GM21737 (cell line): Measurements from ENCODE around the gene PLEKHA8.
A peak's percentile ranks its signal among the peaks of the same experiment; 100 is the strongest.

Source experiments
- ATAC-seq: cut with Tn5 transposase; IDR thresholded peaks from one replicate; pipeline ENCODE4 v1.9.1; 2021; ENCODE audit warnings: mild to moderate bottlenecking, moderate library complexity; ENCODE audit not compliant: unreplicated experiment

PLEKHA8 gene

DNA sequence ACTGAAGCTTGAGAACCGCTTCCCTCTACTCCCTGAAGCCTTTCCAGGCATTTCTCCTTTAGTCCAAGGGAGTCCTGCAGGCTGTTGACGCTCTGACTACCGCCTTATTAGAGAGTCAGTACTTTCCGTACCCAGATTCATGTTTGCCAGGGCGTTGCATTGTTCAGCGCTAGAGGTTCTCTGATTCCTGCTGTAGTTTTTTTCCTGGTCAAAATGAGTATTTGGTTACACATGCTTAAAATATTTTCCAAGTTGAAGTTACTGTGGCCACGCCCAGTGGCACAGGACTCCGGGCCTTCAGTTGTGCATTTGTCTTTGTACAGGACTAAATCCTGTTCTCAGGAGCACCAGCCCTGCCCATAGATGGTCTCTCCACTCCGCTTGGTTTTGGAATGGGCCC is 114.5 kb downstream of the PLEKHA8 start:
- ATAC-seq, result no peak

- ATAC-seq, result no peak
These were observed 115.6 kb downstream of the PLEKHA8 start for GRCh38 chr7:30143748-30144251.

GRCh38 chr7:30144657-30145306 is 116.6 kb downstream of the PLEKHA8 start:
- no peak for ATAC-seq

DNA sequence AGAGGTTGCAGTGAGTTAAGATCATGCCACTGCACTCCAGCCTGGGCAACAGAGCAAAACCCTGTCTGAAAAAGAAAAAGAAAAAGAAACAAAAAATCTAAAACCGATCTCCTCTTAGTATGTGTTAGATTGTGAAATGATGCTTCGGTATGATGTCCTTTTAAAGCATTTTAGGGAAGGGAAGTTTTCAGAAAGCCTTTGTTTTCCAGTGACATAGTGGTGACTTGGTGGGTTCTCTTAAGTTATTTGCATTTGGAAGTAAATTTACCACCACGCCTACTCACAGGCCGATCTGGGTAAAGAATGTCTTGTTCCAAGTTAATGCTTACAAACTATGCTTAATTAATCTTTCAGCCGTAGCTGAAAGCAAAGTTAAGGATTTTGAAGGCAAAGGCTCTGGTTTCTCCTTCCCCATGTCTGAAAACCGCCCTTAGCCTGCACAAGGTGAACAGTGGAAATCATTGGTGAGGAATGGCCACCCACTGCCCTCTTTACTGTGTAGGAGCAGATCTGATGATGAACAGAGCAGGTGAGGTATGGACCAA is 117.3 kb downstream of the PLEKHA8 start:
- no peak for ATAC-seq

GRCh38 chr7:30146127-30146612 is 118.0 kb downstream of the PLEKHA8 start:
- no peak for ATAC-seq

DNA sequence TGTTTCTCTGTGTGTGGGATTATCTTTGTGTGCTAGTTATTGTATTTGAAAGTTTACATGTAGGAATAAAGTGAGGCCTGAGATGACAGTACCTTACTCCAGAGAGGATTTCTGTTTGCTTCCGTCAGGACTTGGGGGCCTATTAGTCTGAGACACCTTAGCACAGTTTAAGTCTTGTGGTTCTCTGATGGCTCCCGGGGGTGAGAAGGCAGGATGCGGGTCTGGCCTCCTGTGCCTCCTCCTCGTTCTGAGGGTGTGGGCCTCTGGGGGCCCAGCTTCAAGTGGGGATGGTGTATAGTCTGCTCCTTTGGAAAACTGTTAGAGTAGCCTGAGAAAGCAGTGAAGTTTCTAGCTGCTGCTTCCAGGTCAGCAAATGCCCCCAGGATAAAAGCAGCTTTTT is 119.0 kb downstream of the PLEKHA8 start:
- ATAC-seq, result no peak

DNA sequence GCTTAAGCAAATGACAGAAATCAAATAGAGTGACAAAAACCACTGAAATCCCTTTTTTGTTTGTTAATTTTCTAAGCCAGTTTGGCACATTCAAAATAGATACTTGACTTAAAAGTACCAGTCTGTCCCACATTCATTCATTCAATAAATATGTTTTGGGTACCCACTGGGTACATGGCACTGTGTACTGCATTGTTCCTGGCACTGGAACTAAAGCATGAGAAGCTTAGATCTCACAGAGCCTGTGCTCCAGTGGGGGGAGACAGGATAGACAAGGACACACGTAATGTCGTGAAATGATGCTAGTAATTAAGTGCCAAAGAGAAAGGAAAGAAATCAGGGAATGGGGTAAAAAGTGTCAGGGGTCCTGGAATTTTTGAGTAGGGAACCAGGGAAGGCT is 119.6 kb downstream of the PLEKHA8 start:
- ATAC-seq, result no peak

GRCh38 chr7:30148426-30148825 is 120.2 kb downstream of the PLEKHA8 start:
- no peak for ATAC-seq

- no peak for ATAC-seq
These were observed 120.8 kb downstream of the PLEKHA8 start for GRCh38 chr7:30148951-30149459.

DNA sequence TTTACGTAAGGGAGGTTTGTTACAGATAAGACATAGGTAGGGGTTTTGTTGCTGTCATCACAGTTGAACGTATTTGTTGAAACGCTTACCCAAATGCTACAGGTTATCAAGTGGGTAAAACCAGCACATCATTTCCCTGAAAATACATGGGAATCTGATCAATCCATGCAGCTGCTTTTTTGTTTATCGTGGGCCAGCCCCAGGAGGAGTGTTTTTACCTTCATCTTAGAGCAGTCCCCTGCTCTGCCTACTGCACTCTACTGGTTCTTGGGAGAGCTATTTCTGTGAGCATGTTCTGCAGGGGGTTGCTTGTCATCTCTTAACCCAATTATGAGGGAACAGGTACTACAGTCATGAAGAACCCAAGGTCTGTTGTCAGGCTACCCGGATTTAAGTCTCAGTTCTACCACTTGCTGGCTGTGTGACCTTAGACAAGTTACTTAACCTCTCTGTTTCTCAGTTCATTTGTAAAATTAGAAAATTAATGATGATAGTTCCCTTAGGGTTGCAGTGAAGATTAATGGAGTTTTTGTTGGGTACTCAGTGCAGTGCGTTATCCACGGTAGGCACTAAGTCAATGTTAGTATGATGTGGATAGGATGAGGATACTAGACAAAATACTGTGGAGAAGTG is 121.5 kb downstream of the PLEKHA8 start:
- ATAC-seq, result no peak

GRCh38 chr7:30150711-30151110 is 122.5 kb downstream of the PLEKHA8 start:
- ATAC-seq, result no peak

DNA sequence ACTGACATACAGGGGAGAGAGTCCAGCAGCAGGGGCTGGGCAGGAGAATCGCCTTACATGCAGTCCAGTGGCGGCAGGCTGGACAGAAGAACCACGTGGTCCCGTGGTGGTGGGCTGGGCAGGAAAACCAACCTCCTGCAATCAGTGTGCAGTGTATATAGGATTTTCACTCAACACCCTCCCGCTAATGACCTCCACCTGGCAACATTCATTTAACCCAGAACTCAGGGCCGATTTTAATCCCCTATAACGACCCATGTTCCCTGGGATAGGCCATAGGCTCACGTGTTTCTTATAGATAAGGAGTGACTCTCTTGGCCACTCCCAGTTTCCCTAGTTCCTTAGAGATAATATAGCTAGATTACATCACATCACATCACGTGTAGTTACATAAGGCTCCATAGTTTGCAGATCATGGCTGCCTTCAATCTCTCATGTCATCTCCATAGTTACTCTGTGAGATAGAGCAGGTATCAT is 125.9 kb downstream of the PLEKHA8 start:
- ATAC-seq, result no peak

DNA sequence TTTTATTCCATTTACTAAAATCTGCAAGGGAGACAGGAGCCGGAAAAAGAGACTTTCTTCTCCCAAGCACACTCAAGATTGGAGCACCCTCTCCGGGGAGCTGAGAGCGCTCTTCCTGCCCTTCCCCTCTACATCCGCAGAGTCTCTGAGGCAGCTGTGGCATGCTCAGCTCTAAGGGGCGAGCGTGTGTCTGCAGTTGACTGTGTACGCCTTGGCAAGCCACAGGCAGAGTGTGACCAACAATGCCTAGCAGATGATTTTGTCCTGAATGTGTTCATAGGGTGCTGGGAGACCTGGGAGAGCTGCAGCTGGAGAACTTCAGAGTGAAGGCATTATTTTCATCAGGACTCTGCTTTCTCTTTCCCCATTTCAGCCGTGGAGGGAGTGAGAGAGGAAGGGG is 127.3 kb downstream of the PLEKHA8 start:
- ATAC-seq, result no peak

DNA sequence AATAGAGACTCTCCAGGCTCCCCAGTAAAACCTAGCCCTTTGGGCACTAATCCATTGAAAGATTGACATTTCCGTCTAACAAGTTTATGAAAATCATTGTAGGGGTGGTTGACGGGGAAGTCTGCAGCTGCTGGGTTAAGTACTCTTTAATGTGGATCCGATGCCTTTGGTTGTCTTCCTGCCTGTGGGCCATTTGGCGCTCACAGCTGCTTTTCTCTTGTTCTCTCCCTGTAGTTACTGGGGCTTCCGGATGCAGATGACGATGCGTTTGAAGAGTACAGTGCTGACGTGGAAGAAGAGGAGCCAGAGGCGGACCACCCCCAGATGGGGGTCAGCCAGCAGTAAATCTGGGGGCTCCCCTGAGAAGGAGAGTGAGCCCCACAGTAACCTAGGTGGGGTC is 129.0 kb downstream of the PLEKHA8 start:
- no peak for ATAC-seq

GRCh38 chr7:30159163-30159562 is 131.0 kb downstream of the PLEKHA8 start:
- ATAC-seq, result no peak

DNA sequence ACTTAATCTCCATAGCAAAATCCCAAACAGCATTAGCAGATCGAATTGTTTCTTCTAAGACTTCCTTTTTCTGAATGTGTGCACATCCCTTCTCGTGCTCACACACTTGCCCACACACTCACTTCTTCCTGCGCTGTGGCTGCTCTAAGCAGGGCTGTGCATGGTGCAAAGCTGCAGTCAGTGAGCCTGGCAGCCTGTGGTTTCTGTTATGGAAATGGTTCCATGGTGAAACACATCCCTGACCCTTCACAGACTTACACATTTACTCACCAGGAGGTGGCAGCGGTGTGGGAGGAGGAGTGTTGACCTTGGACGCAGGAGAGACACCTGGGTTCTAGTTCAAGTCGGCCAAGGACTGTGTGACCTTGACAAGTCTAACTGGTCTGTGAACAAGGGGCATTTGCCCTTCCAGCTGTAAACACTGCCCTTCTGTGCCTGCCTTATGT is 131.5 kb downstream of the PLEKHA8 start:
- ATAC-seq, result no peak

- no peak for ATAC-seq
These were observed 132.1 kb downstream of the PLEKHA8 start for GRCh38 chr7:30160329-30160728.

GRCh38 chr7:30162133-30162532 is 133.9 kb downstream of the PLEKHA8 start:
- ATAC-seq, result no peak

- peak; percentile 30 for ATAC-seq
These were observed 134.5 kb downstream of the PLEKHA8 start for GRCh38 chr7:30162622-30163124.

DNA sequence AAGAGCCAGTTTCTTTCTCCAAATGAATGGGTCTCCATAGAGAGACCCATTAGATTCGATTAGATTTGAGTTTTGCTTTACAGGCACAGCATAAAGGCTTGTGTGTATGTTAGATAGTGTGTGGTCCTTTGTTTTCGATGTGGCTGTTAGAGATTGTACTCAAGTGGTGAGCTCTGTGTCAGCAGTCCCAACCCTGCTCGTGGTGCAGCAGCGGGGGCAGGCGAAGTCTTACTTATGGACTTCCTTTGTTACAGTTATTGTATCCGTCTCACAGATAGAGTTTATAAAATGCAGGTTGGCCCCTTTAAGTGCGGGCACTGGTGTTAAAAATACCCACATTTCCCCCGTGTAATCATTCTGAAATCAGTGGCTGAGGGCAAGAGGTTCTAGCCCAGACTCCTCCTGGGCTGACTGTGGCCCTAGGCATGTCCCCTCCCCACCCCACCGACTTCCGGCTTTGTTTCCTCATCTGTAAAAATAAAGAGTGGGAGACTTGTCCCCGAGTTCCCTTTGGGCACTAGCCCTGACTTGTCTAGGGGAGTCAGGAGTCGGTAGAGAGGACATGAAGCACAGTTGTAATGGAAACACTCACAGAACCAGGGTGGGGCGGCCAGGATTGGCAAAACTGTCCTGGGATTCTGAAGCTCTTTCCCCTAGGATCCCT is 135.2 kb downstream of the PLEKHA8 start:
- peak; percentile 35 for ATAC-seq

DNA sequence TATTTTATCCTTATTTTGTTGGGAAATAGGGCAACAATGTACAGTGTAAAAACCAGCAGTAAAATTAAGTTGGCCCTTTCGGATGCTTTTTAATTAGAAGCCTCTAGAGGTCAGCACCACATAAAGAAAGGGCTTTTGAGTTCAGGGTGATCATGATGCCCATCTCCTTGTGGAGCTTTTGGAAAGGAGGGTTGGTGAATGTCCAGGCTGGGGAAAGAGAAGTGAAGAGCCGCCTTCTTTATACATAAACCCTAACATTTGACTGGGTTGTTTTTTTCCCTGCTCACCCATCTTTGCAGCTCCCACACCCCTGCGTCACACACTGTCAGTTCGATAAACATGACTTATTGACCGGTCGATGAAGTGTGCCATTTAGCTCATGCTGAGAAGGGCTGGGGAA is 136.4 kb downstream of the PLEKHA8 start:
- ATAC-seq, result no peak
